ES-I3 (cell line): Measurements from ENCODE around the gene CLASP2.
"Not testable (repeated sequence)": the region's sequence is repeated elsewhere in the genome, so short reads cannot be mapped to it uniquely, and the experiment has no call there.

Source experiments
- H3K36me3 ChIP-seq: 2 replicates; pipeline ENCODE4 v1.6.1; 2013; ENCODE audit warnings: mild to moderate bottlenecking, low read length, control low read depth, moderate library complexity; ENCODE audit not compliant: insufficient read depth
- H3K4me1 ChIP-seq: 2 replicates; pipeline ENCODE4 v1.6.1; 2013; ENCODE audit warnings: mild to moderate bottlenecking, control low read depth, low read length; ENCODE audit not compliant: insufficient read depth
- H3K9ac ChIP-seq: 2 replicates; pipeline ENCODE4 v1.6.1; 2013; ENCODE audit warnings: low read depth, mild to moderate bottlenecking, low read length, moderate library complexity
- H3K9me3 ChIP-seq: 2 replicates; pipeline ENCODE4 v1.6.1; 2013; ENCODE audit warnings: mild to moderate bottlenecking, low read length, moderate library complexity; ENCODE audit not compliant: control insufficient read depth, insufficient read depth

Gene CLASP2

DNA sequence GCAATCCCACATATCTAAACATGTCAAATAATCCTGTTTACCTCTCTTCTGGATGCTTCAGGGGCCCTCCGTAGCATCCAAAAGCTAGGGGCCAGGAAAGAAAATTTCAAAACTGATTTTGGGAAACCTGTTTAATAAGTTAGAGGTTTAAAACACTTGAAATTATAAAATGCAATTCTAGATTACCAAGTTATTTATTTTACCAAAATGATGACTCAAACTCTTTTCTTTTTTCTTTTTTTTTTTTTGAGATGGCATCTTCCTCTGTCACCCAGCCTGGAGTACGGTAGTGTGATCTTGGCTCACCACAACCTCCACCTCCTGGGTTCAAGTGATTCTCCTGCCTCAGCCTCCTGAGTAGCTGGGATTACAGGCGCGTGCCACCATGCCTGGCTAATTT lies 258.5 kb downstream of the CLASP2 start:
- not testable (repeated sequence) for H3K4me1 ChIP-seq, H3K9ac ChIP-seq, H3K36me3 ChIP-seq
- peaks cover 14% of the 10 kb centered on the region for H3K9me3 ChIP-seq

DNA sequence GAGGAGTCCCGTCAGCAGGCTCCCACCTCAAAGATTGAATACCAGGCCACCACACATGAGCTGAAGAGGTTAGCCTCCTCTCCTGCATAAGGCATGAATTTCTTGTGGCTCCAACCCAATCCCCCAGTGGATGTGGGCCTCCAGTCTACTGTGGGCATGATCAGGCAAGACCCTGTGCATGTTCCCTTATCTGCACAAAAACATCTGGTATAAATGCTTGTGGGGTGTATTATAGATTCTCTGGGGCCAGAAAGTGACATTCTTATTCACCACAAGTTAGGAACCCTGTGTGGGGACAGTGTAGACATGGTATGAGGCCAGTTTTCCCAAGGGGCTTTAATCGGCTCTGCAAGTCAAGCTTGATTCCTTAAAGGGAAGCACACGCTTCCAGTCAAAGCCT lies 259.6 kb downstream of the CLASP2 start:
- Histone ChIP-seq H3K9me3 (peaks cover 14% of the 10 kb centered on the region), H3K36me3 (no peaks in the 10 kb centered on the region), H3K9ac (no peak overlapping the region), H3K4me1 (no peaks in the 10 kb centered on the region)

DNA sequence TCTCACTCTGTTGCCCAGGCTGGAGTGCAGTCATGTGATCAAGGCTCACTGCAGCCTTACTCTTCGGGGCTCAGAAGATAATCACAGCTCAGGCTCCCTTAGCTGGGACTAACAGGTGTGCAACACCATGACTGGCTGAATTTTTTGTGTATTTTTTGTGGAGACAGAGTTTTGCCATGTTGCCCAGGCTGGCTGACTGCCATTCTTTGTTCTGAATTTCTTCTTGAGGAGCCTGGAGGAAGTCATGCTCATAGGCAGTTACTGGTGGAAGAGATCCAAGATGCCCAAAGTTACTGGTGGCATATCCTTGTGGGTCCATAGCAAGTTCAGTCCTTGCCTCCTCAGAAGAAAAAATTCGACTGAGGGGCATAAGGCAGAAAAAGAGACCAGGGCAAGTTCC lies 261.3 kb downstream of the CLASP2 start:
- Histone ChIP-seq H3K9ac (no peak overlapping the region), H3K36me3 (no peaks in the 10 kb centered on the region), H3K4me1 (no peaks in the 10 kb centered on the region), H3K9me3 (peaks cover 14% of the 10 kb centered on the region)

DNA sequence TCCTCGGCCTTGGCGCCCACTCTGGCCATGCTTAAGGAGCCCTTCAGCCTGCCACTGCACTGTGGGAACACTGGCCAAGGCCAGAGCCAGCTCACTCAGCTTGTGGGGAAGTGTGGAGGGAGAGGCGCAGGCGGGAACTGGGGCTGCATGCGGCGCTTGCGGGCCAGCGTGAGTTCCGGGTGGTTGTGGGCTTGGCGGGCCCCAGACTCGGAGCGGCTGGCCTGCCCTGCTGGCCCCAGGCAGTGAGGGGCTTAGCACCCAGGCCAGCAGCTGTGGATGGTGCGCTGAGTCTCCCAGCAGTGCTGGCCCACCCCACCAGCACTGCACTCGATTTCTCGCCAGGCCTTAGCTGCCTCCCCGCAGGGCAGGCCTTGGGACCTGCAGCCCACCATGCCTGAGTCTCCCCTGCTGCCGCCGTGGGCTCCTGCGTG lies 264.7 kb downstream of the CLASP2 start:
- H3K36me3 ChIP-seq: no peaks in the 10 kb centered on the region
- H3K9me3 ChIP-seq: peaks cover 7% of the 10 kb centered on the region
- no peaks in the 10 kb centered on the region for H3K4me1 ChIP-seq
- H3K9ac ChIP-seq: no peak overlapping the region

DNA sequence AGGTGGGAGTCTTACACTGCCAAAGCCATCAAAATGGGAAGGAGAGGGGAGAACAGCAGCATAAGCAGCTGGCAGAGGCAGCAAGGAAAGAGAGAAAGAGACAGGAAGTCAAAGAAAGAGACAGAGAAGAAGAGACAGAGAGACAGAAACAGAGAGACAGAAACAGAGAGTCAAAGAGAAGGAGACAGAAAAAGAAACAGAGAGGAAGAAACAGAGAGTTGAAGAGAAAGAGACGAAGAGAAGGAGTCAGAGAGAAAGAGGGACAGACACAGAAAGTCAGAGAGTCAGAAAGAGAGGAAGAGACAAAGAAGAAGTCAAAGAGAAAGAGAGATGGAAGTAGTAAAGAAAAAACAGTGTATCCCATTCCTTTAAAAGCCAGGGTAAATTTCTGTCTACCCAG lies 266.1 kb downstream of the CLASP2 start:
- H3K36me3 ChIP-seq, H3K4me1 ChIP-seq, H3K9ac ChIP-seq, H3K9me3 ChIP-seq: not testable (repeated sequence)

DNA sequence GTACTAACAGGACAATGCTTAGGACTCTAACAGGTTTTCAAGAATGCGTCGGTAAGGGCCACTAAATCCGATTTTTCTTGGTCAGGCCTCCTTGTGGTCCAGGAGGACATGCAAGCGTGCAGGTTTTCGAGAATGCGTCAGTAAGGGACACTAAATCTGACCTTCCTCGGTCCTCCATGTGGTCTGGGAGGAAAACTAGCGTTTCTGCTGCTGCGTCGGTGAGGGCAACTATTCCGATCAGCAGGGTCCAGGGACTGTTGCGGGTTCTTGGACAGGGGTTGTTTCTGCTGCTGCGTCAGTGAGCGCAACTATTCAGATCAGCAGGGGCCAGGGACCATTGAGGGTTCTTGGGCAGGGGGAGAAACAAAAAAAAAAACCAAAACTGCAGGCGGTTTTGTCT lies 270.1 kb downstream of the CLASP2 start:
- peak overlapping the region; percentile 69; the same call in 1 of the 2 replicates for H3K9ac ChIP-seq
- H3K9me3 ChIP-seq: no peaks in the 10 kb centered on the region
- no peaks in the 10 kb centered on the region for H3K4me1 ChIP-seq
- H3K36me3 ChIP-seq: no peaks in the 10 kb centered on the region

DNA sequence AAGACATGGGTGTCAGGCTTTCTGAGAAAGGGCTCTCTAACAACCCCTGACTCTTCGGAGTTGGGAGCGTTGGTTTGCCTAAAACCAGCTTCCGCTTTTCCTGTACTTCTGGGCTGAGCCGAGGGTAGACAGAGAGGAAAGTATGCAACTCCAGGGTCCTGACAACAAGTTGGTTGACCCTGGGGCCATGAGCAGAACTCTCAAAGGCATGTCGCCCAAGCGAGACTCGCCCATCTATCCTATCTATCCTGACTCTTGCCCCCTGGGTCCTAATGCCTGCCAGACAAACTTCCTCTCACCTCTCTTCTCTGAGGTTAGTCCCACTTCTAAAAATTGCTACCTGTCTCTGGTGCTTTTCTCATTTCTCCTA lies 270.8 kb downstream of the CLASP2 start:
- not testable (repeated sequence) for H3K4me1 ChIP-seq, H3K36me3 ChIP-seq, H3K9me3 ChIP-seq
- H3K9ac ChIP-seq: peak overlapping the region; percentile 69; the same call in 1 of the 2 replicates
